GM19397 (cell line): ENCODE measurements around the gene CMBL.
"Not testable (repeated sequence)": the region's sequence is repeated elsewhere in the genome, so short reads cannot be mapped to it uniquely, and the experiment has no call there.

ENCODE experiments used
- ATAC-seq: cut with Tn5 transposase; IDR thresholded peaks from one replicate; pipeline ENCODE4 v1.9.1; 2021; ENCODE audit warnings: mild to moderate bottlenecking, moderate library complexity; ENCODE audit not compliant: unreplicated experiment

Gene CMBL

DNA sequence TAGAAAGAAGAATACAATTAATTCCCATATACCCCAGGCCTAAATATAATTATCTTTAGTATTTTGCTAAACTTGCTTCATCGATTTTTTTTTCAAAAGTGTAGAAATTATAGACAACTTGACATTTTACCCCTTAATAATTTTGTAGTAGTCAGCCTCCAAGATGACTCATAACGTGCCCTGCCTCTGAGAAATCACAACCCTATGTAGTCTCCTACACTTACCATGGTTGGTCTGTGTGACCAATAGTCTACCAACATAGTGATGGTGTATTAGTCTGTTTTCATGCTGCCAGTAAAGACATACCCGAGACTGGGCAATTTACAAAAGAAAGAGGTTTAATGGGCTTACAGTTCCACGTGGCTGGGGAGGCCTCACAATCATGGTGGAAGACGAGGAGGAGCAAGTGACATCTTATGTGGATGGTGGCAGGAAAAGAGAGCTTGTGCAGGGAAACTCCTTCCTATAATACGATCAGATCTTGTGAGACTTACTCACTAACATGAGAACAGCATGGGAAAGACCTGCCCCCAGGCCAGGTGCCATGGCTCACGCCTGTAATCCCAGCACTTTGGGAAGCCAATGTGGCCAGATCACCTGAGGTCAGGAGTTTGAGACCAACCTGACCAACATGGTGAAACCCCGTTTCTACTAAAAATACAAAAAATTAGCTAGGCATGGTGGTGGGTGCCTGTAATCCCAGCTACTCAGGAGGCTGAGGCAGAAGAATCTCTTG, 3.3 kb upstream of the CMBL start:
- not testable (repeated sequence) for ATAC-seq

- no peak for ATAC-seq
Measured at GRCh38 chr5:10310066-10310779, 2.5 kb upstream of the CMBL start.

GRCh38 chr5:10308844-10309243, 1.1 kb upstream of the CMBL start:
- no peak for ATAC-seq

GRCh38 chr5:10306806-10307205, 896 bp downstream of the CMBL start:
- no peak for ATAC-seq

- ATAC-seq: no peak
Measured at GRCh38 chr5:10306114-10306513, 1.6 kb downstream of the CMBL start.

- ATAC-seq: no peak
Measured at GRCh38 chr5:10304932-10305331, 2.8 kb downstream of the CMBL start.

DNA sequence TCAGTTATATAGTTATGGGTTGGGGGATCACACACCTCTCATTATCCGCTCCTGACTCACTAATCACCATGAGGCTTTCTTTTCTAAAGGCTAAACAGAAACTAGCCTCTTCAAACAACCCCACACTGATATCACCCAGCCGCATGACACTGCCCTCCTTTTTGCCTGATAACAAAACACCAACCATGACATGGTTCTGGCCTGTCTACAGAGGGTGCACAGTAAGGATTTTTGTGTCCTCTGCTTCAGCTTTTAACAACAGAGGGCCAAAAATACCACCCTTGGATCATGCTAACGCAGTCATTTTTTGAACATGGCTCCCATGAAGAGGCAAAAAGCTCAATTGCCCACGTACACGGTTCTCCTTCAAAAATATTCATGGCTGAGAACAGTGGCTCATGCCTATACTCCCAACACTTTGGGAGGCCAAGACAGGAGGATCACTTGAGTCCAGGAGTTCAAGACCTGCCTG, 4.0 kb downstream of the CMBL start:
- no peak for ATAC-seq

GRCh38 chr5:10303201-10303600, 4.5 kb downstream of the CMBL start:
- no peak for ATAC-seq

- no peak for ATAC-seq
Measured at GRCh38 chr5:10301842-10302610, 5.7 kb downstream of the CMBL start.

- no peak for ATAC-seq
Measured at GRCh38 chr5:10301266-10301665, 6.4 kb downstream of the CMBL start.

DNA sequence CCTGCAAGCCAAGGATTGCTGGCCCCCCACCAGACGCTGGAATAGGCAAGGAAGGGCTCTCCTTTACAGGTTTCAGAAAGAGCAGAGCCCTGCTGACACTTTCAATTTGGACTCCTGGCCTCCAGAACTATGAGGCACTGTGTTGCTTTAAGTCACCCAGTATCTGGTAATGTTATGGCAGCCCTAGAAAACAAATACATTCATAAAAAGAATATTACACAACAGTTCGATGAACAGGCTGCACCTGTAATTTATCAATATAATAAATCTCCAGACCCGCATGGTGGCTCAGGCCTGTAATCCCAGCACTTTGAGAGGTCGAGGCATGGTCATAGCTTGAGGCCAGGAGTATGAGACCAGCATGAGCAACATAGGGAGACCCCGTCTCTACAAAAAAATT, 7.5 kb downstream of the CMBL start:
- no peak for ATAC-seq

- no peak for ATAC-seq
Measured at GRCh38 chr5:10297646-10298204, 10.0 kb downstream of the CMBL start.

- ATAC-seq: no peak
Measured at GRCh38 chr5:10295619-10296326, 11.9 kb downstream of the CMBL start.

DNA sequence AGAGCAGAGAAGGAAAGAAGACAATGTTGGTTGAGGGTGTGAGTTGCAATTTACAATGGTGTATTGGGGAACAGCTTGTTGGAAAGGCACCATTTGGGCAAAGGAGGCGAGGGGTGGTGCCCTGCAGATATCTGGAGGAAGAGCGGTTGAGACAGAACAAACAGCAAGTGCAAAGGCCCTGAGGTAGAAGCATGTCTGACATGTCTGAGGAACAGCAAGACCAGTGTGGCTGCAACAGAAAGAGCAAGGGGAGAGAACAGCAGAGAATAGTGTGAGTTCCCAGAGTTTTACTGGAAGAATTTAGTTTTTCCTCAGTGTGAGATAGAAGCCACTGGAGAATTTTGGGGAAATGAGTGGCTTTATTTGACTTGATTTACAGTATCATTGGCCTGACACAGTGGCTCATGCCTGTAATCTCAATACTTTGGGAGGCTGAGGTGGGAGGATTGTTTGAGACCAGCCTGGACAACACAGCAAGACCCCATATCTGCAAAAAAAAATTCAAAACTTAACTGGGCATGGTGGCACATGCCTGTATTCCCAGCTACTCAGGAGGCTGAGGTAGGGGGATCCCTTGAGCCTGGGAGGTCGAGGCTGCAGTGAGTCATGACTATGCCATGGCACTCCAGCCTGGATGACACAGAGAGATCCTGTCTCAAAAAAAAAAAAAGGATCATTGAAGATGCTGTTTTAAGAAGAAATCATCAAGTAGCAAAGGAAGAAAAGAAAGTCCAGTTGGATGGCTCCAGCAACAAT, 13.6 kb downstream of the CMBL start:
- no peak for ATAC-seq

GRCh38 chr5:10291692-10292339, 15.9 kb downstream of the CMBL start:
- ATAC-seq: no peak

DNA sequence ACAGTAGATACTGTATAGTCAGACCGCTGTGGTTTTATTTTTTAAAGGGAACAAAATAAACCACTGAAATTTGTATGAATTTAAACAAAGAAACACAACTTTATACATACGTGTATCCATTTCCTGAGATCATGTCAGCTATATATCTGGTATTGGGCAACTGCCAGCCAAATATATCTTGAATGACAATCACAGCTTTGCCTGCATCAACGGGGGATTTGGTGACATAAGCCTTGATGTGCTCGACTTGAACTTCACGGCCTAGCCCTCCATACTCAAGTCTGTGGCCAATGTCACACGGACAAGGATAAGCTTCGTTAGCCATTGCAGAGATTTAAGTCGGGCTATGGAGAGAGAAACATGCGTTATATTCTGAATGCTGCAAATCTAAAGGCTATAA, 17.3 kb downstream of the CMBL start:
- ATAC-seq: no peak

- ATAC-seq: no peak
Measured at GRCh38 chr5:10289991-10290390, 17.7 kb downstream of the CMBL start.

- ATAC-seq: no peak
Measured at GRCh38 chr5:10289353-10289752, 18.3 kb downstream of the CMBL start.

- peak; percentile 53 for ATAC-seq
Measured at GRCh38 chr5:10288592-10289219, 19.0 kb downstream of the CMBL start.
